ENCODE measurements around the gene SEC16A. TPM values are rescaled to one million over a fixed set of nuclear protein-coding genes. Genes with fewer than 3 reads are reported as not detected.

SEC16A gene
- total and polyA plus RNA-seq, 4 donors, result 21.7 to 96.1 (median 66.0) TPM

DNA sequence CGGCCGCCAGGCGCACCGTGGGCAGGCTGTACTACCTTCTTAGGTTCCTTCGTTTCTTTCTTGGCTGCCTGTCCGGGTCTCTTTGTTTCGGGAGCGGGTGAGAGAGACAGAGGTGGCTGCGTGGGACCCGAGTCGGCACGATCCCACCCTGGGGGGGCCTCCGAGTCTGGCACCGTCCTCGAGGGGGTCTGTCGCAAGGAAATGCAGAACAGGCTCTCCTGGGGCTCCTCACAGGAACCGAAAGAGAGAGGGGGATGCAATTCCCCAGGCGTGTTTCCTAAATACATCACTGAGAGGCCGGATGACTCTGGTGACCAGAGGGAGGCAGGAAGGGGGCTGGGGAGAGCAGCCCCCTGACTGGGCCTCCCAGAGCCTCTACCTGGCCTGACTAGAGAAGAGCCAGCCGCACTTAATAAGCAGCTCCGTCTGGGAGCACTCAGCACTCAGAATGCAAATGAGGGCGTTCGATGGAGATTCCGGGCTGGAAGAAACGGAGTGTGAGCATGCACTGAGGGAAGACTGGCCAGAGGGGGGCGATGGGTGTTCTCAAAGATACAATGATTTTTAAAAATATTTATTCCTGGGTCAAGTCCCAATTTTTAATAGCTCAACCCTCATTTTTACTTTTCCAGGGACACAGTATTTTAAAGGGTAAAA is 31.5 kb downstream of the SEC16A start:
- no peaks in the 10 kb centered on the region for H3K9me3 ChIP-seq (ENCODE audit: control insufficient read depth in 4 of 4, low read length in 3 of 4)
- DNase-seq (ENCODE audit: low spot score), result no peak
- peaks cover 29 to 86% (median 81%) of the 10 kb centered on the region in 4 donors for H3K36me3 ChIP-seq (ENCODE audit: control insufficient read depth in 4 of 4, insufficient read depth in 3 of 4, low read depth in 1 of 4, low read length in 3 of 4)
- no peak overlapping the region for H3K9ac ChIP-seq (ENCODE audit: low read depth in 1 of 2, low read length in 2 of 2)
- no peak overlapping the region for H3K27ac ChIP-seq (ENCODE audit: low read depth in 1 of 2, low read length in 2 of 2)
- no peak overlapping the region for H3K4me3 ChIP-seq (ENCODE audit: low read depth in 1 of 3, low read length in 3 of 3)
- H3K27me3 ChIP-seq (ENCODE audit: control insufficient read depth in 4 of 4, insufficient read depth in 4 of 4, low read length in 3 of 4), result no peaks in the 10 kb centered on the region
- H3K4me1 ChIP-seq (ENCODE audit: control insufficient read depth in 4 of 4, insufficient read depth in 4 of 4, low read length in 3 of 4), result no peaks in the 10 kb centered on the region
- TF ChIP-seq YY1 (IDR thresholded peaks at IDR 0.05), result no peak
- TF ChIP-seq NR2F2 (IDR thresholded peaks at IDR 0.05), result no peak
- TF ChIP-seq EGR1 (IDR thresholded peaks at IDR 0.05; ENCODE audit: low read depth in 2 of 2), result no peak
- TF ChIP-seq, protein P1, sequence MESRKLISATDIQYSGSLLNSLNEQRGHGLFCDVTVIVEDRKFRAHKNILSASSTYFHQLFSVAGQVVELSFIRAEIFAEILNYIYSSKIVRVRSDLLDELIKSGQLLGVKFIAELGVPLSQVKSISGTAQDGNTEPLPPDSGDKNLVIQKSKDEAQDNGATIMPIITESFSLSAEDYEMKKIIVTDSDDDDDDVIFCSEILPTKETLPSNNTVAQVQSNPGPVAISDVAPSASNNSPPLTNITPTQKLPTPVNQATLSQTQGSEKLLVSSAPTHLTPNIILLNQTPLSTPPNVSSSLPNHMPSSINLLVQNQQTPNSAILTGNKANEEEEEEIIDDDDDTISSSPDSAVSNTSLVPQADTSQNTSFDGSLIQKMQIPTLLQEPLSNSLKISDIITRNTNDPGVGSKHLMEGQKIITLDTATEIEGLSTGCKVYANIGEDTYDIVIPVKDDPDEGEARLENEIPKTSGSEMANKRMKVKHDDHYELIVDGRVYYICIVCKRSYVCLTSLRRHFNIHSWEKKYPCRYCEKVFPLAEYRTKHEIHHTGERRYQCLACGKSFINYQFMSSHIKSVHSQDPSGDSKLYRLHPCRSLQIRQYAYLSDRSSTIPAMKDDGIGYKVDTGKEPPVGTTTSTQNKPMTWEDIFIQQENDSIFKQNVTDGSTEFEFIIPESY (IDR thresholded peaks at IDR 0.05), result no peak
- TF ChIP-seq, protein P2, sequence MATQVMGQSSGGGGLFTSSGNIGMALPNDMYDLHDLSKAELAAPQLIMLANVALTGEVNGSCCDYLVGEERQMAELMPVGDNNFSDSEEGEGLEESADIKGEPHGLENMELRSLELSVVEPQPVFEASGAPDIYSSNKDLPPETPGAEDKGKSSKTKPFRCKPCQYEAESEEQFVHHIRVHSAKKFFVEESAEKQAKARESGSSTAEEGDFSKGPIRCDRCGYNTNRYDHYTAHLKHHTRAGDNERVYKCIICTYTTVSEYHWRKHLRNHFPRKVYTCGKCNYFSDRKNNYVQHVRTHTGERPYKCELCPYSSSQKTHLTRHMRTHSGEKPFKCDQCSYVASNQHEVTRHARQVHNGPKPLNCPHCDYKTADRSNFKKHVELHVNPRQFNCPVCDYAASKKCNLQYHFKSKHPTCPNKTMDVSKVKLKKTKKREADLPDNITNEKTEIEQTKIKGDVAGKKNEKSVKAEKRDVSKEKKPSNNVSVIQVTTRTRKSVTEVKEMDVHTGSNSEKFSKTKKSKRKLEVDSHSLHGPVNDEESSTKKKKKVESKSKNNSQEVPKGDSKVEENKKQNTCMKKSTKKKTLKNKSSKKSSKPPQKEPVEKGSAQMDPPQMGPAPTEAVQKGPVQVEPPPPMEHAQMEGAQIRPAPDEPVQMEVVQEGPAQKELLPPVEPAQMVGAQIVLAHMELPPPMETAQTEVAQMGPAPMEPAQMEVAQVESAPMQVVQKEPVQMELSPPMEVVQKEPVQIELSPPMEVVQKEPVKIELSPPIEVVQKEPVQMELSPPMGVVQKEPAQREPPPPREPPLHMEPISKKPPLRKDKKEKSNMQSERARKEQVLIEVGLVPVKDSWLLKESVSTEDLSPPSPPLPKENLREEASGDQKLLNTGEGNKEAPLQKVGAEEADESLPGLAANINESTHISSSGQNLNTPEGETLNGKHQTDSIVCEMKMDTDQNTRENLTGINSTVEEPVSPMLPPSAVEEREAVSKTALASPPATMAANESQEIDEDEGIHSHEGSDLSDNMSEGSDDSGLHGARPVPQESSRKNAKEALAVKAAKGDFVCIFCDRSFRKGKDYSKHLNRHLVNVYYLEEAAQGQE (IDR thresholded peaks at IDR 0.05), result no peak
- TF ChIP-seq TAF1 (conservative IDR thresholded peaks at IDR 0.05), result no peak
- no peak for TF ChIP-seq SP1 (IDR thresholded peaks at IDR 0.05)
- no peak for TF ChIP-seq FOXA2 (IDR thresholded peaks at IDR 0.05)
- TF ChIP-seq FOXA1 (IDR thresholded peaks at IDR 0.05), result no peak
- TF ChIP-seq, protein P3, sequence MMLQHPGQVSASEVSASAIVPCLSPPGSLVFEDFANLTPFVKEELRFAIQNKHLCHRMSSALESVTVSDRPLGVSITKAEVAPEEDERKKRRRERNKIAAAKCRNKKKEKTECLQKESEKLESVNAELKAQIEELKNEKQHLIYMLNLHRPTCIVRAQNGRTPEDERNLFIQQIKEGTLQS (IDR thresholded peaks at IDR 0.05), result no peak
- 93% methylated on average over 26 of the region's 26 CpGs for WGBS

DNA sequence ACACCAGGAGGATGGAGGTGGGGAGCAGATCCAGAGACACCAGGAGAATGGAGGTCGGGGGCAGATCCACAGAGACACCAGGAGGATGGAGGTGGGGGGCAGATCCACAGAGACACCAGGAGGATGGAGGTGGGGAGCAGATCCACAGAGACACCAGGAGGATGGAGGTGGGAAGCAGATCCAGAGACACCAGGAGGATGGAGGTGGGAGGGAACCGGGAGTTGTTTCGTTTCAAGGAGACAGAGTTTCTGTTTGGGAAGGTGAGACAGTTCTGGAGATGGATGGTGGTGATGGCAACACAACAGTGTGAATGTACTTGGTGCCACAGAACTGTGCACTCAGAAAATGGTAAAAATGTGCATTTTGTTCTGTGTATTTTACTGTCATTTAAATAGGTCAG is 34.2 kb downstream of the SEC16A start:
- TF ChIP-seq, protein P4, sequence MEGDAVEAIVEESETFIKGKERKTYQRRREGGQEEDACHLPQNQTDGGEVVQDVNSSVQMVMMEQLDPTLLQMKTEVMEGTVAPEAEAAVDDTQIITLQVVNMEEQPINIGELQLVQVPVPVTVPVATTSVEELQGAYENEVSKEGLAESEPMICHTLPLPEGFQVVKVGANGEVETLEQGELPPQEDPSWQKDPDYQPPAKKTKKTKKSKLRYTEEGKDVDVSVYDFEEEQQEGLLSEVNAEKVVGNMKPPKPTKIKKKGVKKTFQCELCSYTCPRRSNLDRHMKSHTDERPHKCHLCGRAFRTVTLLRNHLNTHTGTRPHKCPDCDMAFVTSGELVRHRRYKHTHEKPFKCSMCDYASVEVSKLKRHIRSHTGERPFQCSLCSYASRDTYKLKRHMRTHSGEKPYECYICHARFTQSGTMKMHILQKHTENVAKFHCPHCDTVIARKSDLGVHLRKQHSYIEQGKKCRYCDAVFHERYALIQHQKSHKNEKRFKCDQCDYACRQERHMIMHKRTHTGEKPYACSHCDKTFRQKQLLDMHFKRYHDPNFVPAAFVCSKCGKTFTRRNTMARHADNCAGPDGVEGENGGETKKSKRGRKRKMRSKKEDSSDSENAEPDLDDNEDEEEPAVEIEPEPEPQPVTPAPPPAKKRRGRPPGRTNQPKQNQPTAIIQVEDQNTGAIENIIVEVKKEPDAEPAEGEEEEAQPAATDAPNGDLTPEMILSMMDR (IDR thresholded peaks at IDR 0.05; ENCODE audit: low read depth, low read length, missing input control), result no peak
- TF ChIP-seq SP1 (IDR thresholded peaks at IDR 0.05), result no peak
- TF ChIP-seq, protein P5, sequence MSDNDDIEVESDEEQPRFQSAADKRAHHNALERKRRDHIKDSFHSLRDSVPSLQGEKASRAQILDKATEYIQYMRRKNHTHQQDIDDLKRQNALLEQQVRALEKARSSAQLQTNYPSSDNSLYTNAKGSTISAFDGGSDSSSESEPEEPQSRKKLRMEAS (IDR thresholded peaks at IDR 0.05), result no peak
- no peak for TF ChIP-seq RAD21 (IDR thresholded peaks at IDR 0.05)
- no peak for TF ChIP-seq FOXA2 (IDR thresholded peaks at IDR 0.05)
- TF ChIP-seq NR2F2 (IDR thresholded peaks at IDR 0.05), result no peak
- TF ChIP-seq EGR1 (IDR thresholded peaks at IDR 0.05; ENCODE audit: low read depth in 2 of 2), result no peak
- TF ChIP-seq RXRA (IDR thresholded peaks at IDR 0.05), result no peak
- TF ChIP-seq JUND (IDR thresholded peaks at IDR 0.05), result no peak
- TF ChIP-seq GABPA (IDR thresholded peaks at IDR 0.05 in 1 of 2, conservative IDR thresholded peaks at IDR 0.05 in 1 of 2), result no peak
- TF ChIP-seq, protein P1 (IDR thresholded peaks at IDR 0.05), result no peak
- Histone ChIP-seq H3K9ac (ENCODE audit: low read depth in 1 of 2, low read length in 2 of 2) (no peak overlapping the region), H3K27ac (ENCODE audit: low read depth in 1 of 2, low read length in 2 of 2) (no peak overlapping the region), H3K4me3 (ENCODE audit: low read depth in 1 of 3, low read length in 3 of 3) (no peak overlapping the region), H3K27me3 (ENCODE audit: control insufficient read depth in 4 of 4, insufficient read depth in 4 of 4, low read length in 3 of 4) (no peaks in the 10 kb centered on the region), H3K4me1 (ENCODE audit: control insufficient read depth in 4 of 4, insufficient read depth in 4 of 4, low read length in 3 of 4) (no peaks in the 10 kb centered on the region), H3K9me3 (ENCODE audit: control insufficient read depth in 4 of 4, low read length in 3 of 4) (no peaks in the 10 kb centered on the region), H3K36me3 (ENCODE audit: control insufficient read depth in 4 of 4, insufficient read depth in 3 of 4, low read depth in 1 of 4, low read length in 3 of 4) (peaks cover 26 to 86% (median 73%) of the 10 kb centered on the region in 4 donors)
- no peak for DNase-seq (ENCODE audit: low spot score)
- 94% methylated on average over 3 of the region's 3 CpGs for WGBS

Measured in liver (tissue), 9 donors.